ENCODE measurements around the gene LRTM2.

LRTM2 gene

DNA sequence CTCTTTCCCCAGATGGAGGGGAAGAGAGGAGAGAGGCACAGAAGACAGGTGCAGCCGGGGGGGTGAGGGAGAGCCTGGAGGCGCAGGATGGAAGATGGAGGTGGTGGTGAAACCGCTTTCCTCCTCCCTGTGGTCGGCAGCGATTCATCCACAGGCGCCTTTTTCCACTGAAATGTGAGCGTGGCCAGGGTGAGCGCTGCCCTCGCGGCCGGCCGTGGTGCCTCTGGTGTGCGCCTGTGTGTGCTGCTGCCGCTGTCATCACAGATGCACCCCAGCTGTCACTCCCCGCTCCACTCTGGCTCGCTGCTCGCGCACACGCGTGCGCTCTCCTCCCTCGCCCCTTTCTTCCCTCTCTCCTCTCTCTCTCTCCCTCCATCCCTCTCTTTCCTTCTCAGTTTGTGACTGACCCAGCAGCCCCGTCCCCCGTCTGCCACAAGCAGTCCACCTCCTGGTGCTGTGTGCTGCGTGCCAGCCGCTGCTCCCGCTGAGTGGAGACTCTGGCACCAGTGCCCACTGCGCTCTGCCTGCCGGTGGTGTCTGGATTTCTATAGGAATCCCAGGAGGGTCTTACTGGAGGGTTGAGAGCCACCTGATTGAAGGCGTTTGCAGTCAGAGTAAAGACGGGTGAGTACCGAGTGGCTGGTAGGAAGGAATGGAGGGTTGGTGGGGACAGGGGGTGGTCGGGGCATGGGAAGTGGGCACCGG lies at the start of gene LRTM2:
LRTM2 (plus strand) TSS at position 375 of the 705 bp plus-strand sequence. CDS start 7,584 bp downstream, outside the sequence.
- DNase-seq = no peak

DNA sequence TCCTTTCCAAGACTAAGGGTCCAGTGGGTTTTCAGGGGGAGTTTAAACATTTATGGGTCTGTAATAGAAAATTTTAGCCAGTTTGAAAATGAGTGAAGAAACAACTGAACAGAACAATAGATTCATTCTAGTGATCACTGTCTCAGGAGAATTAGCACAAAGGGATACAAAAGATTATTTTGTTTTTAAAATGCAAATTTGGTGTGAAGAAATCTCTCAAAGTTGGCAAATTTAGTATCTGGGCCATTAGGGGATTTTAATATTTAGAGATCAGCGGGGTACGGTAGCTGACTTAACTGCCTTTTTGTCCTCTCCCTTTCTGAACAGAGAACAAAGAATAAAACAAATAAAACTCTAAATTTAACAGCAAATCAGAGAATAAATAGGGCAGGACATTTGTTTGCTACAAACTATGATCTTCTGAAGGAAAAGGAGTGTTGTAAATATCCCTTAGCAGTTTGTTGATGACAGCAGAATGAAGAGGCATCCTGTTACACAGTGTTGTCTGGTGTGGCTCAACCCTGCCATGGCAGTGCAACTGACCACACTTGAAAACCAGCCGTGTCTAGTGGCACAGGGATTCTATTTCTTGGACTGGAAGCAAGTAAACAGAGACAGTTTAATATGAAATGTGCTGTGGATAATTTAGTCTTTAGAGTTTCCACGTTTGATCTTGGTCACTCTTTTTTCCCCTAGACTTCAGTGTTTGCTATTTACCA lies 46.3 kb upstream of the LRTM2 start:
- DNase-seq = no peak

GRCh38 chr12:1776170-1776921 lies 44.0 kb upstream of the LRTM2 start:
- no peak for DNase-seq

DNA sequence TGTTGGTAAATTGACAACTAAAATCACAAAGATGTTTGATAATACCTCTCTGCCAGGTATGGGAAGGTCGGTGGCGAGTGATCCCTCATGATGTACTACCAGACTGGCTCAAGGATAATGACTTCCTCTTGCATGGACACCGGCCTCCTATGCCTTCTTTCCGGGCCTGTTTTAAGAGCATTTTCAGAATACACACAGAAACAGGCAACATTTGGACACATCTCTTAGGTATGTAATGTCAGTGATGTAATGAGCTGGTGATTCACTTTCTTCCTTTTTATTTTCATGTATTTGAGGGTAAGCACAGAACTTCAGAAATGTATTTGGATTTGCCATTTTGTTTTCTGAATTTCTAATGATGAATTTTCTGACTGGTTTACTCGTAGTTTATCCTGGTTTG lies 42.6 kb upstream of the LRTM2 start:
- DNase-seq = no peak

DNA sequence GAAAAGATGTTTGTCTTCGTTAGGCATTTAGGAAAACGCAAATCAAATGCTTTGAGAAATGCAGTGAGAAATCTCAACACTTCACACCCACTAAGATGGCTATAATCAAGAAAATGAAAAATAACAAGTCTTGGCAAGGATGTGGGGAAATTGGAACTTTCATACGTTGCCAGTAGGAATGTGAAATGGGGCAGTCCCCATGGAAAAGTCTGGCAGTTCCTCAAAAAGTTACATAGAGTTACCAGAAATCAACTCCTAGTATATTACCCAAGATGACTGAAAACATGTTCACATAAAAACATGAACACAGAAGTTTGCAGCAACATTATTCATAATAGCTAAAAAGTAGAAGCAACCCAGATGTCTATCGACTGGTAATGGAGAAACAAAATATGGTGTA lies 41.5 kb upstream of the LRTM2 start:
- DNase-seq = no peak

GRCh38 chr12:1779783-1780182 lies 40.6 kb upstream of the LRTM2 start:
- DNase-seq = no peak

GRCh38 chr12:1781772-1782171 lies 38.6 kb upstream of the LRTM2 start:
- DNase-seq = no peak

DNA sequence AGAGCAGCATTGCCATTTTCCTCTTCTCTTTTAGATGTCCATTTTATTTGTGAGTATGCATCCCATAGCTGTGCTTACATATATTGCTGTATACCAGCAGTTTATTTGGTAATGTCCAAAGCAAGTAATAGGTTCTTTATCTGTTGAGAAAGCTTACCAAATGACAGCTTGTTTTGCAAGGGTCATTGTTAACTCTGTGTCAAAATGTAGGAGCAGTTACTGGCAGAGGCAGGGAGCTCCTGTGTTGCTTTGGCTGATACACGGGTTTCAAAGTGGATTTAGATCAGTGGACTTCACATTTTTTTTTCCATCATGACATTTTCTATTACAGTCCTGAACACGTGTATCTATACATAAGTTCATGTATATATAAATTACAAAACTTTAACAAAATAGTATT lies 38.1 kb upstream of the LRTM2 start:
- DNase-seq = no peak

- DNase-seq = no peak
These were observed 32.7 kb upstream of the LRTM2 start for GRCh38 chr12:1787714-1788113.

DNA sequence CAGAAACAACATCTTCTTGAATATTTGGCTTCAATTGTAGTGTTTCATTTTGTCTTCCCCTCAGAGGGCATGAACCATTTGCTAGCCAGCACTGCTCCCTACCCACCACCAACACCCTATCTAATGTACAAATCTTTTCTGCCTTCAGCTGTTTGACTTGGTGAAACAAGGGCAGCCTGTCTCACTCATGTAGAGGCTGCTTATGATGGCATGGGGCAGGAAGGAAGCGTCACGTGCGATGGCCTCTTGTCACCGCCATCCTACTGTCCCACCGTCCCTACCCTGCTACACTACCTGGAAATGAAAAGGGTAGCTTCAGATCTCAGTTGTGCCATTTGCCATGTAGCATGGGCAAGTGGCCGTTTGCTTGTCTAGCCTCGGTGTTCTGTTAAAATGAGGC lies 29.9 kb upstream of the LRTM2 start:
- no peak for DNase-seq

- DNase-seq = peak; percentile 28
These were observed 29.1 kb upstream of the LRTM2 start for GRCh38 chr12:1791104-1791841.

GRCh38 chr12:1792406-1792805 lies 28.0 kb upstream of the LRTM2 start:
- no peak for DNase-seq

- DNase-seq = no peak
These were observed 26.7 kb upstream of the LRTM2 start for GRCh38 chr12:1793426-1794210.

DNA sequence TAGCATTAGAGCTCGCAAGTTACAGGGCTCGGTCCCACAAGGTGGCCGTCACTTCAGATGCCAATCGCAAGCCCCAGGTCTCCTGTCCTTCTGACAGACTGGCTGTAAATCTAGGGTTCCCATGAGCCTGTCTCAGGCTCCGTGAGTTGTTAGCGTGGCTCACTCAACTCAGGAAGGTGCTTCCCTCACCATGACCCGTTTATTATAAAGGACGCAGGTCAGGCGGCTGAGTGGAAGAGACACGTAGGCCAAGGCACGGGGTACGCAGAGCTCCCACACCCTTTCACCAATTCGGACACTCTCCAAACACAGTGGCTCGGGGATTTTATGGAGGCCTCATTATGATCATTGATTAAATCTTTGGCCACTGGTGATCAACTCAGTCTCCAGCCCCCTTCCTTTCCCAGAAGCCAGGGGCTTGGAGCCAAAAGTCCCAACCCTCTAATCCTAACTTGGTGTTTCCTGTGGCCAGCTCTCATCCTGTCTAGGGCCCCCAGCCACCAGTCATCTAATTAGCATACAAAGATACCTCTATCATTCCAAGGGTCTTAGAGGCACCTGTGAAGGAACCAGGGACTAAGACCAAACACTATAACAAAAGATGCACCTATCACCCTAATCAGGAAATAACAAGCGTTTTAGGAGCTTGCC lies 25.8 kb upstream of the LRTM2 start:
- DNase-seq = no peak

- DNase-seq = no peak
These were observed 25.1 kb upstream of the LRTM2 start for GRCh38 chr12:1795221-1795784.

DNA sequence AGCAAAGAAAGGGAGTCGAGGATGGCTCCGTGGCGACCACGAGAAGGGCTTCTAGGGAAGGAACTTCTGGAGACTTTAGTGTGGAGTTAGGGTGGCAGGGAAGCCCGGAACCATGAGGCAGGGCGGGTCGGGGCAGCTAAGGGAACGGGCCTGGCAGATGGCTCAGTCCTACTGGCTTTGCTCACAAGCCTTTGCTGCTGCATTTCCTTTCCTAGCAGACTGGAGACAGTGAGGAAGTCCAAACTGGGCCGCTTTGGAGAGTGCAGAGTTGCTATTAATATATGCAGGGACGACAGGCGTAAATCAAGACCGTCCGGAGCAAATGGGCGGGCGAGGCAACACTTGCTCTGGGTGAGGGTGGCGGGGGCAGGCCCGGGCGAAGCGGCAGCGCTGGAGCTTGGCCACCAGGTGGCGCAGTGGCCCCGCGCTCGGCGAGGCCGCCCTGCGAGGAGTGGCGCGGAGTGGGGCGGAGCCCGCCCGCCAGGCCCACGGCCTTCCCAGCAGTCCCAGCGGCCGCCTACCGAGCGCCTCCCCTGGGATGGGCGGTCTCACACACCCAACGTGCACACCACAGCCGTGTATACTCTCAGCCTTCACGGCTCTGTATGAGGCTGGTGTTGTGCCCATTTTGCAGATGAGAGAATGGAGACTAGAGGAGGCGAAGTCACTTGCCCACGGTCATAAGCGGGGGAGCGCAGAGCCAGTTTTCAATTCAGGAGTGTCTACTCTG lies 24.4 kb upstream of the LRTM2 start:
- DNase-seq = peak; percentile 18

GRCh38 chr12:1796515-1797010 lies 23.8 kb upstream of the LRTM2 start:
- no peak for DNase-seq

- DNase-seq = no peak
These were observed 23.1 kb upstream of the LRTM2 start for GRCh38 chr12:1797011-1797901.

DNA sequence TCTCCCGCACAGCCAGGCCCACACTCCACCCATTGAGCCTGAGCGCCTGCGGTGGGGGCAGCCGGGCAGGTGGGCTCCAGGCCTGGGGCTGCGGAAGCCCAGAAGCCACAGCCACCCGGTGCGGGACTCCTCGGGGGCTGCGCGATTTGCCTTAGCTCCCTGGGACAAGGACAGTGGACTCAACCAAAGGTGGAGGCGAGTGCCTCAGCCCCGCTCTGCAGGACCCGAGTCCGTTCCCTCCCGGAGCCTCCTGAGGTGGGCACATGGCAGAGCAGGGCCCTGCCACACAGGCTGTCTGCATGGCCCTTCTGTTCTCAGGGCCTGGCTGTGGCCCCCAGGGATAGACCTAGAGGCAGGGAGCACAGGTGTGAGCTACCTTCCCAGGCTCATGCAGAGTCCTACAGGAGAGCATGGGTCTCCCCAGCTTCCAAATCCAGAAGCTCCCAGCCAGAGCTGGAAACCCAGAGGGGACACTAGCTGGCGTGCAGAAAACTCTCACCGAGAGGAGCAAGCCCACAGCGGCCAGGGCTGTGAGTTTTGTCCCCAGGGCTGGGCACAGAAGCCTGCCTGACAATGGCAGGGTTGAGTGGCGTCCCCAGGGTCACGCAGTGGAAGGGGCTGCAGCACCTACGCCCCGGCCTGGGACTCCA lies 22.2 kb upstream of the LRTM2 start:
- no peak for DNase-seq

Measured in DMS 273 treated with DMSO at 0.1 percent for 48 hours (cell line).